ENCODE results near the gene SAP130. TPM values are rescaled to one million over a fixed set of nuclear protein-coding genes. Genes with fewer than 3 reads are reported as not detected.

SAP130 gene
- total and polyA plus RNA-seq, 4 donors = 5.2 to 22.5 (median 7.0) TPM

GRCh38 chr2:127954857-127955256 is 73.0 kb downstream of the SAP130 start:
- Histone ChIP-seq H3K27ac (ENCODE audit: low read depth in 1 of 2, low read length in 1 of 2) (no peak overlapping the region), H3K9ac (ENCODE audit: insufficient read depth in 1 of 2, low read length in 2 of 2) (no peak overlapping the region), H3K4me1 (ENCODE audit: control insufficient read depth in 5 of 5, insufficient read depth in 5 of 5, low read length in 5 of 5) (peaks cover 4 to 18% (median 10%) of the 10 kb centered on the region in 5 donors), H3K27me3 (ENCODE audit: control insufficient read depth in 3 of 3, insufficient read depth in 3 of 3, low read length in 2 of 3) (no peaks in the 10 kb centered on the region), H3K4me3 (no peak overlapping the region), H3K36me3 (ENCODE audit: control insufficient read depth in 4 of 4, insufficient read depth in 4 of 4, low read length in 4 of 4) (peaks cover 17 to 33% (median 24%) of the 10 kb centered on the region in 4 donors), H3K9me3 (ENCODE audit: control insufficient read depth in 4 of 4, insufficient read depth in 3 of 4, low read length in 3 of 4) (no peaks in the 10 kb centered on the region)
- whole genome bisulfite sequencing, 2 donors = 86 to 87% methylated on average over 8 of the region's 8 CpGs
- DNase-seq = no peak
- no peak for ATAC-seq (ENCODE audit: insufficient read depth, low FRiP score)
- TF ChIP-seq CTCF (IDR thresholded peaks at IDR 0.05; ENCODE audit: control extremely low read depth, extremely low read depth) = no peak

GRCh38 chr2:127953849-127954248 is 74.0 kb downstream of the SAP130 start:
- Histone ChIP-seq H3K27me3 (ENCODE audit: control insufficient read depth in 3 of 3, insufficient read depth in 3 of 3, low read length in 2 of 3) (no peaks in the 10 kb centered on the region), H3K4me3 (no peak overlapping the region), H3K9ac (ENCODE audit: insufficient read depth in 1 of 2, low read length in 2 of 2) (no peak overlapping the region), H3K9me3 (ENCODE audit: control insufficient read depth in 4 of 4, insufficient read depth in 3 of 4, low read length in 3 of 4) (no peaks in the 10 kb centered on the region), H3K27ac (ENCODE audit: low read depth in 1 of 2, low read length in 1 of 2) (no peak overlapping the region), H3K4me1 (ENCODE audit: control insufficient read depth in 5 of 5, insufficient read depth in 5 of 5, low read length in 5 of 5) (peaks cover 4 to 18% (median 10%) of the 10 kb centered on the region in 5 donors), H3K36me3 (ENCODE audit: control insufficient read depth in 4 of 4, insufficient read depth in 4 of 4, low read length in 4 of 4) (peaks cover 17 to 40% (median 31%) of the 10 kb centered on the region in 4 donors)
- WGBS, 2 donors = 92 to 95% methylated on average over 2 of the region's 2 CpGs
- ATAC-seq (ENCODE audit: insufficient read depth, low FRiP score) = no peak
- TF ChIP-seq CTCF (IDR thresholded peaks at IDR 0.05; ENCODE audit: control extremely low read depth, extremely low read depth) = no peak
- DNase-seq = no peak

- Histone ChIP-seq H3K27ac (ENCODE audit: low read depth in 1 of 2, low read length in 1 of 2) (peak overlapping the region; percentile 7 to 23), H3K9ac (ENCODE audit: insufficient read depth in 1 of 2, low read length in 2 of 2) (no peak overlapping the region), H3K27me3 (ENCODE audit: control insufficient read depth in 3 of 3, insufficient read depth in 3 of 3, low read length in 2 of 3) (no peaks in the 10 kb centered on the region), H3K4me1 (ENCODE audit: control insufficient read depth in 5 of 5, insufficient read depth in 5 of 5, low read length in 5 of 5) (peaks cover 4 to 18% (median 10%) of the 10 kb centered on the region in 5 donors), H3K9me3 (ENCODE audit: control insufficient read depth in 4 of 4, insufficient read depth in 3 of 4, low read length in 3 of 4) (no peaks in the 10 kb centered on the region), H3K36me3 (ENCODE audit: control insufficient read depth in 4 of 4, insufficient read depth in 4 of 4, low read length in 4 of 4) (peaks cover 18 to 40% (median 31%) of the 10 kb centered on the region in 4 donors), H3K4me3 (no peak overlapping the region)
- DNase-seq (peak; percentile 70 to 88 (median 85)), ATAC-seq (ENCODE audit: insufficient read depth, low FRiP score) (peak; percentile 71)
- 57 to 75% methylated on average over 6 of the region's 6 CpGs for WGBS, 2 donors
- no peak for TF ChIP-seq CTCF (IDR thresholded peaks at IDR 0.05; ENCODE audit: control extremely low read depth, extremely low read depth)
These were observed 74.6 kb downstream of the SAP130 start for GRCh38 chr2:127953128-127953718.

GRCh38 chr2:127951026-127951425 is 76.8 kb downstream of the SAP130 start:
- H3K4me1 ChIP-seq (ENCODE audit: control insufficient read depth in 5 of 5, insufficient read depth in 5 of 5, low read length in 5 of 5) = peaks cover 4 to 18% (median 10%) of the 10 kb centered on the region in 5 donors
- H3K9me3 ChIP-seq (ENCODE audit: control insufficient read depth in 4 of 4, insufficient read depth in 3 of 4, low read length in 3 of 4) = no peaks in the 10 kb centered on the region
- peaks cover 21 to 42% (median 35%) of the 10 kb centered on the region in 4 donors for H3K36me3 ChIP-seq (ENCODE audit: control insufficient read depth in 4 of 4, insufficient read depth in 4 of 4, low read length in 4 of 4)
- H3K27ac ChIP-seq (ENCODE audit: low read depth in 1 of 2, low read length in 1 of 2) = no peak overlapping the region
- H3K4me3 ChIP-seq = no peak overlapping the region
- 77 to 90% methylated on average over 4 of the region's 4 CpGs for WGBS, 2 donors
- ATAC-seq (ENCODE audit: insufficient read depth, low FRiP score) (peak; percentile 35), DNase-seq (no peak)
- no peaks in the 10 kb centered on the region for H3K27me3 ChIP-seq (ENCODE audit: control insufficient read depth in 3 of 3, insufficient read depth in 3 of 3, low read length in 2 of 3)
- H3K9ac ChIP-seq (ENCODE audit: insufficient read depth in 1 of 2, low read length in 2 of 2) = no peak overlapping the region
- no peak for TF ChIP-seq CTCF (IDR thresholded peaks at IDR 0.05; ENCODE audit: control extremely low read depth, extremely low read depth)

Measured in lung (tissue), 12 donors.